Gastrocnemius medialis (tissue), 4 donors: ENCODE results near the gene COMMD3. TPM values are rescaled to one million over a fixed set of nuclear protein-coding genes. Genes with fewer than 3 reads are reported as not detected.
"Not testable (repeated sequence)": the region's sequence is repeated elsewhere in the genome, so short reads cannot be mapped to it uniquely, and the experiment has no call there.

Source experiments
- ATAC-seq, 2 donors: fragments of 150-250 bp; one replicate each; pipeline ENCODE4 v1.9.1; 2016
- DNase-seq, 2 donors: peaks; one replicate each; pipeline ENCODE4 v3.0.0-alpha.2; 2019
- H3K27ac ChIP-seq, 4 donors: fragments of 200-600 bp; sonication (generic); 1 replicate in 1 of 4; 2 replicates in 3 of 4; pipeline ENCODE4 v1.5.1; 2016 to 2018; ENCODE audit warnings: mild to moderate bottlenecking in 2 of 4, moderate library complexity in 1 of 4
- H3K27me3 ChIP-seq, 3 donors: fragments of 200-600 bp; sonication (generic) in 2 of 3; 1 replicate in 1 of 3; 2 replicates in 2 of 3; pipeline versions ENCODE4 v1.5.1 to v1.6.0; 2016 to 2019; ENCODE audit warnings: mild to moderate bottlenecking in 1 of 3, moderate library complexity in 1 of 3
- H3K36me3 ChIP-seq, 2 donors: fragments of 200-600 bp; sonication (generic) in 1 of 2; one replicate each; pipeline ENCODE4 v1.5.1; 2017 to 2018
- H3K4me1 ChIP-seq, 2 donors: fragments of 200-600 bp; sonication (generic) in 1 of 2; one replicate each; pipeline ENCODE4 v1.5.1; 2016 to 2017; ENCODE audit warnings: mild to moderate bottlenecking in 2 of 2
- H3K4me3 ChIP-seq, 4 donors: fragments of 200-600 bp; sonication (generic) in 3 of 4; 1 replicate in 1 of 4; 2 replicates in 3 of 4; pipeline ENCODE4 v1.5.1; 2016 to 2019; ENCODE audit warnings: mild to moderate bottlenecking in 2 of 4
- H3K9me3 ChIP-seq, 3 donors: fragments of 200-600 bp; sonication (generic) in 2 of 3; 1 replicate in 1 of 3; 2 replicates in 2 of 3; pipeline ENCODE4 v1.5.1; 2016 to 2019
- POLR2A ChIP-seq, 2 donors: fragments of 450-650 bp; IDR thresholded peaks; one replicate each; pipeline ENCODE4 v1.6.1; 2017; ENCODE audit warnings: antibody characterized with exemption in 2 of 2, mild to moderate bottlenecking in 2 of 2, moderate library complexity in 2 of 2
- in situ Hi-C, 4 donors: fragments of 200-750 bp; cut with MboI; loops; one replicate each; pipeline versions ENCODE4 v1.15.0 to v1.8.0; 2017; ENCODE audit warnings: low sequenced_read_pairs in 4 of 4
- intact Hi-C: fragments of 100-400 bp; cut with DNase I; formaldehyde crosslinking; loops from one replicate; pipeline ENCODE4 v1.15.1; 2023; ENCODE audit warnings: low total_unique reads
- total RNA-seq, 4 donors: library from RNA; depleted of rRNA; stranded (reverse); fragments of >200 nt; gene quantifications; one replicate each; pipeline versions ENCODE4 v1.1.0 to v1.2.3, GENCODE V29; 2016
- TF ChIP-seq, protein P1 (sequence below), 5 experiments: fragments of 450-650 bp in 3 of 5; fragments of 200-600 bp in 2 of 5; sonication (generic) in 2 of 5; IDR thresholded peaks in 4 of 5; conservative IDR thresholded peaks in 1 of 5; 1 replicate in 4 of 5; 2 replicates in 1 of 5; pipeline ENCODE4 v1.5.1; 2016 to 2019; ENCODE audit warnings: antibody characterized with exemption in 5 of 5, mild to moderate bottlenecking in 3 of 5, moderate library complexity in 3 of 5

Gene COMMD3
- total RNA-seq, 4 donors from 2014 or later: 26.8 to 50.9 (median 37.9) TPM

DNA sequence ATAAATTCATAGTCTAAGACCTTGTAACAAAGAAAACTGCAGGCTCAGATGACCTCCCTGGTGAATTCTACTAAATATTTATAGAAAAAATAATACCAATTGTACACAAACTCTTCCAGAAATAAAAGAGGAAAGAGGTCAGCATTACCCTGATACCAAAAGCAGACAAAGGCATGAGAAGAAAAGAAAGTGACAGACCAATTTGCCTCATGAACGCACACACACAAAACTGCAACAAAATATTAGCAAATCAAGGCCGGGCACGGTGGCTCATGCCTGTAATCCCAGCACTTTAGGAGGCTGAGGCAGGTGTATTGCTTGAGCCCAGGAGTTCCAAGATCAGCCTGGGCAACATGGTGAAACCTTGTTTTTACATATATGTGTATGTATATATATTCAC lies 12.7 kb upstream of the COMMD3 start:
- H3K4me3 ChIP-seq: no peak overlapping the region
- H3K36me3 ChIP-seq: no peaks in the 10 kb centered on the region
- no peaks in the 10 kb centered on the region for H3K9me3 ChIP-seq
- intact Hi-C loops: no loop called here
- TF ChIP-seq POLR2A (IDR thresholded peaks at IDR 0.05): no peak
- TF ChIP-seq, protein P1, sequence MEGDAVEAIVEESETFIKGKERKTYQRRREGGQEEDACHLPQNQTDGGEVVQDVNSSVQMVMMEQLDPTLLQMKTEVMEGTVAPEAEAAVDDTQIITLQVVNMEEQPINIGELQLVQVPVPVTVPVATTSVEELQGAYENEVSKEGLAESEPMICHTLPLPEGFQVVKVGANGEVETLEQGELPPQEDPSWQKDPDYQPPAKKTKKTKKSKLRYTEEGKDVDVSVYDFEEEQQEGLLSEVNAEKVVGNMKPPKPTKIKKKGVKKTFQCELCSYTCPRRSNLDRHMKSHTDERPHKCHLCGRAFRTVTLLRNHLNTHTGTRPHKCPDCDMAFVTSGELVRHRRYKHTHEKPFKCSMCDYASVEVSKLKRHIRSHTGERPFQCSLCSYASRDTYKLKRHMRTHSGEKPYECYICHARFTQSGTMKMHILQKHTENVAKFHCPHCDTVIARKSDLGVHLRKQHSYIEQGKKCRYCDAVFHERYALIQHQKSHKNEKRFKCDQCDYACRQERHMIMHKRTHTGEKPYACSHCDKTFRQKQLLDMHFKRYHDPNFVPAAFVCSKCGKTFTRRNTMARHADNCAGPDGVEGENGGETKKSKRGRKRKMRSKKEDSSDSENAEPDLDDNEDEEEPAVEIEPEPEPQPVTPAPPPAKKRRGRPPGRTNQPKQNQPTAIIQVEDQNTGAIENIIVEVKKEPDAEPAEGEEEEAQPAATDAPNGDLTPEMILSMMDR (IDR thresholded peaks at IDR 0.05 in 4 of 5, conservative IDR thresholded peaks at IDR 0.05 in 1 of 5): no peak
- no peaks in the 10 kb centered on the region for H3K27me3 ChIP-seq
- H3K4me1 ChIP-seq: no peaks in the 10 kb centered on the region
- in situ Hi-C loops: loop anchor here in 2 of 4 donors (25.0 kb wide), 2 partner anchors 791 to 1134 kb away; partner anchors contain the start of gene OTUD1 (in 1 of the 2)
- no peak for ATAC-seq
- no peak overlapping the region for H3K27ac ChIP-seq
- DNase-seq: no peak

DNA sequence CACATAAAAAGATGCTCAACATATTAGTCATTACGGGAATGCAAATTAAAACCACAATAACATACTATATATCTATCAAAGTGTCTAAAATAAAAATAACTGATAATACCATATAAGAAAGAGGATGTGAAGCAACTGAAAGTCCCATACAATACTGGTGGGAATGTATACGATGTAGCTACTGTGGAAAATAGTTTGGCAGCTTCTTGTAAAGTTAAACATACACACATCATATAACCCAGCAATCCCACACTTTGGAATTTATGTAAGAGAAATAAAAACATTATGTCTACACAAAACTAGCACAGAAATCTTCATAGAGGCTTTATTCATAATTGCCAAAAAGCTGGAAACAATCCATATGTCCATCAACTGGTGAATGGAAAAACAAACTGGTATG lies 10.5 kb upstream of the COMMD3 start:
- H3K36me3 ChIP-seq: no peaks in the 10 kb centered on the region
- no peak overlapping the region for H3K27ac ChIP-seq
- no peaks in the 10 kb centered on the region for H3K4me1 ChIP-seq
- no peak for TF ChIP-seq POLR2A (IDR thresholded peaks at IDR 0.05)
- TF ChIP-seq, protein P1 (IDR thresholded peaks at IDR 0.05 in 4 of 5, conservative IDR thresholded peaks at IDR 0.05 in 1 of 5): no peak
- no peaks in the 10 kb centered on the region for H3K27me3 ChIP-seq
- no peak overlapping the region for H3K4me3 ChIP-seq
- in situ Hi-C loops (loop anchor here in 2 of 4 donors (25.0 kb wide), 2 partner anchors 793 to 1132 kb away; partner anchors contain the start of gene OTUD1 (in 1 of the 2)), intact Hi-C loops (no loop called here)
- ATAC-seq (no peak), DNase-seq (no peak)
- no peaks in the 10 kb centered on the region for H3K9me3 ChIP-seq

DNA sequence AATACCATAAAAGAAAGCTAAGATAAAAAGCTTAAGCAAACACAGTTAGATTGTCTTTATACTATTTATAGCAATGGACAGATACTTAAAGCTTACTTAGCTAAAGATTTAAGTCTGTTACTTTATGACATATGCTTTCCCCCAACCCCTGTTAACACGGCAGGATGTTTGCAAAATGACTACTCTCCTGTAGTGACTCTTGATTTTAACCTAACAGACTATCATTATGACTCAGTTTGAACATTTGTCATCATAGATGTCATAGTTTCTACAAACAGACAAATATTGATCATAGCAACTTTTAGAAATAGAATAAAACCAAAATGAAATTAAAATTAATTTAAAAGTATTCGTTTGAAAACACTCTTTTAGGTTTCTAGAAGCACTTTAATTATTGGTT lies 7.8 kb upstream of the COMMD3 start:
- intact Hi-C loops (no loop called here), in situ Hi-C loops (loop anchor here in 2 of 4 donors (25.0 kb wide), 2 partner anchors 796 to 1129 kb away; partner anchors contain the start of gene OTUD1 (in 1 of the 2))
- ATAC-seq: no peak
- Histone ChIP-seq H3K27ac (no peak overlapping the region), H3K4me3 (no peak overlapping the region), H3K36me3 (no peaks in the 10 kb centered on the region), H3K27me3 (no peaks in the 10 kb centered on the region), H3K9me3 (no peaks in the 10 kb centered on the region), H3K4me1 (no peaks in the 10 kb centered on the region)
- no peak for DNase-seq
- TF ChIP-seq, protein P1 (IDR thresholded peaks at IDR 0.05 in 4 of 5, conservative IDR thresholded peaks at IDR 0.05 in 1 of 5): no peak
- TF ChIP-seq POLR2A (IDR thresholded peaks at IDR 0.05): no peak

DNA sequence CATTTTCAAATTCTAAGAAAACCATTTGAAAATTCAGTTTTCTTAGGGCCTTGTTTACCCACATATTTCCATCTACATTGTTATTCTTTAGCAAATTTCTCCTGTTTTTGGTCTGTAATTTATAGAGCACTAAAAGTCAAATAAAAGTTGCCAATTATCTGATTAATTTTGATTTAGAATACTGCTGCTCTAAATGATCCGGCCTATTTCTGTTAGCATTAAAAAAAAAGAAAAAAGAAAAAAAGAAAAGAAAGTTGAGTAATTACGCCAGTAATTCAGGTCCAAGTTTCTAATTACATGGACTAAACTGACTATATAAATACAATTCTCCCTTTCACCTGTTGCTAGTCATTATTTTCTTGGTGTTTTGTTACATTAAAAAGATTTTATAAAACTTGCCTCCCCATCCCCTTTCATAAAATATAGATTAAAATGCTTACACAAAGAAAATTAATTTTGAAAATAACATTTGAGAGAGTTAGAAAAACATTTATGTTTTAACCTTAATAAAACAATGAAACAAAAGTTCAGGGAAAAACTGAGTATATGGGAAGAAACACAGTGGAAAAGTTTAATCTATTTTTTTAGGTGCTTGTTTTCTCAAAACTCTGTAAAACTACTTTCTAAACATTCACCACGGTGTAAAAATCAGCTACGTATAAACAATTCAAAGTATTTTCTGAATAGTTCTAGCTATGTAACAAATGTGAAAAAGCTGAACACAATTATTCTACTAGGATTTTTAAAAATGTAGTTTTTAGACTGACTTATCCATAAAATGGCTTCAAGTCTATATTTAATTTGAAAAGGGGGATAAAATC lies 6.8 kb upstream of the COMMD3 start:
- TF ChIP-seq, protein P1 (IDR thresholded peaks at IDR 0.05 in 4 of 5, conservative IDR thresholded peaks at IDR 0.05 in 1 of 5): no peak
- TF ChIP-seq POLR2A (IDR thresholded peaks at IDR 0.05): no peak

DNA sequence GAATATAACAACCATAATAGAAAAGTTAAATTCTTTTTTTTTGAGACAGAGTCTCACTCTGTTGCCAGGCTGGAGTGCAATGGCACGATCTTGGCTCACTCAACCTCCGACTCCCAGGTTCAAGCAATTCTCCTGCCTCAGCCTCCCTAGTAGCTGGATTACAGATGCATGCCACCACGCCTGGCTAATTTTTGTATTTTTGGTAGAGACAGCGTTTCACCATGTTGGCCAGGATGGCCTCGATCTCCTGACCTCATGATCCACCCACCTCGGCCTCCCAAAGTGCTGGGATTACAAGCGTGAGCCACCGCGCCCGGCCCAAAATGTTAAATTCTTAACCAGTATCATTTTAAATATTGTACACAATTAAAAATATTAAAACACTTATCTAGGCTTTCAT lies 6.2 kb upstream of the COMMD3 start:
- in situ Hi-C loops: loop anchor here (10.0 to 25.0 kb wide), 8 partner anchors 55 to 1127 kb away; partner anchors contain the start of genes DNAJC1 (in 2 of the 4), MSRB2 (in 1 of the 4), OTUD1 (in 1 of the 4) and SKIDA1 (in 1 of the 4)
- not testable (repeated sequence) for H3K36me3 ChIP-seq, H3K27me3 ChIP-seq, H3K9me3 ChIP-seq, ATAC-seq, H3K27ac ChIP-seq, H3K4me1 ChIP-seq, H3K4me3 ChIP-seq, DNase-seq
- intact Hi-C loops: loop anchor here (10.0 kb wide), 2 partner anchors 575 to 755 kb away; no protein-coding TSS in a partner anchor

More for the DNA sequence above, 6.8 kb upstream of the COMMD3 start:
- H3K36me3 ChIP-seq: no peaks in the 10 kb centered on the region
- ATAC-seq (no peak), DNase-seq (no peak)
- H3K27me3 ChIP-seq: no peaks in the 10 kb centered on the region
- intact Hi-C loops (no loop called here), in situ Hi-C loops (loop anchor here in 2 of 4 donors (25.0 kb wide), 2 partner anchors 797 to 1128 kb away; partner anchors contain the start of gene OTUD1 (in 1 of the 2))
- H3K4me3 ChIP-seq: no peak overlapping the region
- H3K4me1 ChIP-seq: no peaks in the 10 kb centered on the region
- H3K9me3 ChIP-seq: no peaks in the 10 kb centered on the region
- no peak overlapping the region for H3K27ac ChIP-seq
